Chondrocyte (in vitro differentiated cells): Measurements from ENCODE around the gene KLF9. TPM values are rescaled to one million over a fixed set of nuclear protein-coding genes. Genes with fewer than 3 reads are reported as not detected.

Experiments used
- DNase-seq: peaks from one replicate; pipeline ENCODE4 v3.0.0; 2021; ENCODE audit warnings: mixed read lengths, low spot score
- H3K27ac Mint-ChIP-seq: one replicate; pipeline ENCODE4 v1.8.0; 2021; ENCODE audit warnings: mild to moderate bottlenecking, moderate library complexity, mixed read lengths; ENCODE audit not compliant: unreplicated experiment
- H3K27me3 Mint-ChIP-seq: 2 replicates; pipeline ENCODE4 v1.8.0; 2021; ENCODE audit warnings: low read depth, mixed read lengths
- H3K36me3 Mint-ChIP-seq: 2 replicates; pipeline ENCODE4 v1.8.0; 2021; ENCODE audit warnings: low read depth, mixed read lengths
- H3K4me1 Mint-ChIP-seq: 2 replicates; pipeline ENCODE4 v1.8.0; 2021; ENCODE audit warnings: low read depth, mild to moderate bottlenecking, mixed read lengths
- H3K4me3 Mint-ChIP-seq: one replicate; pipeline ENCODE4 v1.8.0; 2021; ENCODE audit warnings: mild to moderate bottlenecking, moderate library complexity, mixed read lengths; ENCODE audit not compliant: unreplicated experiment
- H3K9me3 Mint-ChIP-seq: 2 replicates; pipeline ENCODE4 v1.8.0; 2021; ENCODE audit warnings: low read depth, mixed read lengths
- long read RNA-seq: library from polyadenylated mRNA; stranded (forward); transcript quantifications from one replicate; pipeline ENCODE4 v2.0.0, GENCODE V29; 2021
- total RNA-seq: library from RNA; stranded (reverse); gene quantifications from 3 replicates; pipeline ENCODE4 v1.2.1, GENCODE V29; 2021
- TF ChIP-seq, protein P1 (sequence below): fragments of 200-600 bp; sonication (generic); IDR thresholded peaks from 2 replicates; pipeline ENCODE4 v1.5.0; 2021; ENCODE audit warnings: antibody characterized with exemption, mild to moderate bottlenecking, moderate library complexity

Gene KLF9
- 29.8 to 32.7 TPM (median 31.0 TPM) in 3 replicates for total RNA-seq
- long read RNA-seq, full-length matches to known transcripts = 3 of 6 reads
- long read RNA-seq, partial matches to known transcripts = 0 of 6 reads
- long read RNA-seq, other reads (novel, unspliced or antisense) = 3 of 6 reads

DNA sequence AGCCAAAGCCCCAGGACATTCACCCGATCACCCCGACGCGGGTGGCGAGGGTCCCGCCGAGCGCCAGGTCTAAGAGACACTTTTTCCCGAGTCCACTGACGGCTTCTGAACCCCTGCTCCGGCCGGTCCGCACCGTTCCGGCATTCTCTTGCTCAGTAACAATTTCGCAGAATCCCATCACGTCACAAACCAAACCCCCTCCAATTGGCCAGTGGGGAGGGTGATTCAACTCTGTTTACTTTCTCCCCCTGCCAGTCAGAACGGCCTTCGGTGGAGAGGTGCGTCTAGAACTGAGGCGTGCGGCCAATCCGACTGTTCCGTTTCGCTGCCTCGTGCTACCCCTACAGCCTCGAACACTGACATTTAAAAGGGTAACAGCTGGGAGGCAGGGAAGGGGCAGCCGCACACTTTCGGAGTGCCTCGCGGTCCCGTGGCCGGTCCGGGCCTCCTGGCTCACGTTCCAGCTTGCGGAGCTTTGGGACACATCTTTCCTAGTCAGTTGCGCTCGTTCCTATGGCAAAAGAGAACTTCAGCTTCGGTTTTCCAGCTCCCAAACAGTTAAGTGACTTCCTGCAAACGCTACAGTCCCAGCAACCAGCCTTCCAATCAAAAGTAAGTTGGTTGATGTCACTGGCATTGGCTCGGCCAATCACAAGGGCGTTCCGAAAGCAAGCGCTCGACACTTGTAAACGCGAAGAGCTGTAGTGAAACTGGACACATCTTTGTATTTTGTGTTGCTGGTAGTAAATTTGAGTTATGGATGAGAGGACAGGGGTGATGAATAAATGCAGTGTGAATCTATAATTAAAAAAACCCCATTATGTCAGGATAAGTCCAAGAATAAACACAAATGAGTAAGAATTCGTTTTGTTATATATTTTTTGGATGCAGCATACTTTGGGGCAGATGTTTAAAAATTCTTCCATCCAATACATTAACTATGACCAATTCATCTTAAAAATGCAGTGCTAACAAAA lies at the start of gene KLF9:
Gene KLF9, minus strand, starts transcription at position 859 of the 977 bp plus-strand sequence. CDS start 1,294 bp downstream, outside the sequence.
- H3K4me1 Mint-ChIP-seq = peaks cover 55% of the 10 kb centered on the region
- peak; percentile 95 for DNase-seq
- H3K27ac Mint-ChIP-seq = peak within 1 kb of the TSS; percentile 100
- peaks cover 8% of the 10 kb centered on the region for H3K36me3 Mint-ChIP-seq
- TF ChIP-seq, protein P1, sequence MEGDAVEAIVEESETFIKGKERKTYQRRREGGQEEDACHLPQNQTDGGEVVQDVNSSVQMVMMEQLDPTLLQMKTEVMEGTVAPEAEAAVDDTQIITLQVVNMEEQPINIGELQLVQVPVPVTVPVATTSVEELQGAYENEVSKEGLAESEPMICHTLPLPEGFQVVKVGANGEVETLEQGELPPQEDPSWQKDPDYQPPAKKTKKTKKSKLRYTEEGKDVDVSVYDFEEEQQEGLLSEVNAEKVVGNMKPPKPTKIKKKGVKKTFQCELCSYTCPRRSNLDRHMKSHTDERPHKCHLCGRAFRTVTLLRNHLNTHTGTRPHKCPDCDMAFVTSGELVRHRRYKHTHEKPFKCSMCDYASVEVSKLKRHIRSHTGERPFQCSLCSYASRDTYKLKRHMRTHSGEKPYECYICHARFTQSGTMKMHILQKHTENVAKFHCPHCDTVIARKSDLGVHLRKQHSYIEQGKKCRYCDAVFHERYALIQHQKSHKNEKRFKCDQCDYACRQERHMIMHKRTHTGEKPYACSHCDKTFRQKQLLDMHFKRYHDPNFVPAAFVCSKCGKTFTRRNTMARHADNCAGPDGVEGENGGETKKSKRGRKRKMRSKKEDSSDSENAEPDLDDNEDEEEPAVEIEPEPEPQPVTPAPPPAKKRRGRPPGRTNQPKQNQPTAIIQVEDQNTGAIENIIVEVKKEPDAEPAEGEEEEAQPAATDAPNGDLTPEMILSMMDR = peak; percentile 21
- no peaks in the 10 kb centered on the region for H3K9me3 Mint-ChIP-seq
- H3K4me3 Mint-ChIP-seq = peak within 1 kb of the TSS; percentile 97
- no peaks in the 10 kb centered on the region for H3K27me3 Mint-ChIP-seq

DNA sequence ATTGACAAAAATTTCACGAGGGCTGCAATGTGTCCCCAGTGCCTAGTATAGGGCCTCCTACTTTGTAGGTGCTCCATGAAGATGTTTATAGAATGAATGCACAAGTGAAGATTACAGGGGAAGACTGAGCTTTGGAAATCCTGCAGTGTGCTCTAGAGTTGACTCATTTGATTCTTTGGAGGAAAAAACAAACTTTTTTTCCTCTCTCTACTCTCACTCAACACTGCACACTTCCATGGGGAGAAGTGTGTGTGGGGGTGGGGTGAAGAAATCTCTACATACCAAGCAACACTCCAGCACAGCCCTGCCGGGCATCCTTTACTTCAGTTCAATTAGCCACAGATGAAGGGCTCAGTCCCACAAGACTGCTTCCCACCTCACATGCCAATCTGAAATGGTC lies 49.4 kb upstream of the KLF9 start:
- Mint-ChIP-seq H3K9me3 (no peaks in the 10 kb centered on the region), H3K36me3 (no peaks in the 10 kb centered on the region), H3K27ac (no peak overlapping the region), H3K4me1 (peaks cover 5% of the 10 kb centered on the region), H3K4me3 (no peak overlapping the region), H3K27me3 (no peaks in the 10 kb centered on the region)
- TF ChIP-seq, protein P1 = no peak
- DNase-seq = no peak

DNA sequence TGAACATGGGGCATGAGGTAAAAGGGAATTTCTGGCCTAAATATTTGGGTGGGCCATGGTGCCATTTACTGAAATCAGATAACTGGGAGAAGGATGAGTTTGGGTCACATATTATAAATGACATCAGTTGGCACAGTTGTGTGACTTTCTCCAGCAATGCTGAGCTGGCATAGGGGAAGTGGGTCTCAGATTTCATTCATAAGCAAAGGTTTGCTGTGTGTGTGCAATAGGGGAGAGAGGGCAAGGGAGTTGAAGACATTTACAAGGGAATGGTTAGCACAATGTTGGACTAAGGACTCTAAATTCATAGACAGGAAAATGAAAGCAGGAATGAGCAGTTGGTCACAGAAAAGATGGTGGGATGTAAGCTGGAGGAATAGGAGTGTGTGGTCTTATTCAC lies 47.8 kb upstream of the KLF9 start:
- TF ChIP-seq, protein P1 = no peak
- no peak for DNase-seq
- H3K9me3 Mint-ChIP-seq = no peaks in the 10 kb centered on the region

DNA sequence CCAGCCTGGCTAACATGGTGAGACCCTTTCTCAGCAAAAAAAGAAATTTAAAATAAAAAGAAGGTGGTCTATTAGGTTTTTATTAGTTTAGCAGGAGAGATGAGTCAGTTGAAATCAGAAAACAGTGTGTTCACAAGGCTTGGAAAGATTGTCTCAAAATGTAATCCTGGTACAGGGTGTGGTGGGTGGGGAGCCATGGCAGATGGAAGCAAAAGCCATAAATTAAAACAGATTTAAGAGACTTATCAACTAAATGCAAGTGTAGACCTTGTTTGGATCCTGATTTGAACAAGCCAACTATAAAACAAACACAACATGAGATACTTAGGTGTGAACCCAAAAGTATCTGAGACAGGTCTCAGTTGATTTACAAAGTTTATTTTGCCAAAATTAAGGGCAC lies 42.8 kb upstream of the KLF9 start:
- no peak for DNase-seq
- TF ChIP-seq, protein P1 = no peak
- H3K4me1 Mint-ChIP-seq = peaks cover 2% of the 10 kb centered on the region
- no peak overlapping the region for H3K27ac Mint-ChIP-seq
- H3K9me3 Mint-ChIP-seq = no peaks in the 10 kb centered on the region
- H3K27me3 Mint-ChIP-seq = no peaks in the 10 kb centered on the region
- no peaks in the 10 kb centered on the region for H3K36me3 Mint-ChIP-seq
- H3K4me3 Mint-ChIP-seq = no peak overlapping the region

More for the DNA sequence above, 47.8 kb upstream of the KLF9 start:
- Mint-ChIP-seq H3K36me3 (no peaks in the 10 kb centered on the region), H3K27ac (no peak overlapping the region), H3K27me3 (no peaks in the 10 kb centered on the region), H3K4me3 (no peak overlapping the region), H3K4me1 (peaks cover 5% of the 10 kb centered on the region)

DNA sequence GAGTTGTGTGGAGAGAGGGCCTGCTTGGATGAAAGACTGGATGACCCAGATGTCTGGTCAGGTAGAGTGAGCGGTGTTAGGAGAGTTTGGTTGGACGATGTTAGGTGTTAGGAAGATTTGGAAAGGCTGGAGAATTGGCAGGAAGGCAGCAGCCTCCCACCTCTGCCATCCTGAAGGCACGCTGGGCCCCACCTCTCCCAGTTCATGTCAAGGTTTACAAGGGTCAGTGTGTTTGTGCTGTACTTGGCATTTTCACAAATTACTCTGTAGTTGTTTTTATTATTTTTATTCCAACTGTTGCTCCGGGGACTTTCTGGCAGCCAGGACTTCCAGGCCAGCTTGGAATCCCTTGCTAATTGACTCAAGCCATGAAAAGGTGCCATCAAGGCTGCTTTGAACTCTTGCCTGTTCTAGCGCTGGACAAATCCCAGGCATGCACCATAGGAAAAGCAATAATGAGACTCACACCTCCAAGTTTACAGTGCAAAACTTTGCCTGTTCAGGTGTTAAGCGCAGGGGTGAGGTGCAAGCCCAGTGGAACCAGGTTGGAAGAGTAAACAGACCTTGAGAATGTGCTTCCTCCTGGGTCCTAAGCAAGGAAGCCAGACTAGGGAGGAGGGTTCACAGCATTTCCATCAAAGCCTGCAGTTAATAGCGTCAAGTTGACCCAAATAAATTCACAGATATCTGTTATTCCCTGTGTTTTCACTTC lies 41.7 kb upstream of the KLF9 start:
- H3K36me3 Mint-ChIP-seq = no peaks in the 10 kb centered on the region
- H3K9me3 Mint-ChIP-seq = no peaks in the 10 kb centered on the region
- no peaks in the 10 kb centered on the region for H3K27me3 Mint-ChIP-seq
- no peak overlapping the region for H3K4me3 Mint-ChIP-seq
- DNase-seq = no peak
- H3K27ac Mint-ChIP-seq = no peak overlapping the region
- TF ChIP-seq, protein P1 = no peak
- no peaks in the 10 kb centered on the region for H3K4me1 Mint-ChIP-seq
